Measurements from ENCODE around the gene ZNF792. TPM values are rescaled to one million over a fixed set of nuclear protein-coding genes. Genes with fewer than 3 reads are reported as not detected.
"Not testable (repeated sequence)": the region's sequence is repeated elsewhere in the genome, so short reads cannot be mapped to it uniquely, and the experiment has no call there.

The ZNF792 gene
- total RNA-seq, 1 experiment from 2014 or later = 4.5 TPM

GRCh38 chr19:34995551-34995950 is 31.5 kb upstream of the ZNF792 start:
- intact Hi-C loops (cut with micrococcal nuclease; ENCODE audit: unreplicated experiment) = no loop called here
- no peaks in the 10 kb centered on the region for H3K27me3 Mint-ChIP-seq (ENCODE audit: insufficient read depth, unreplicated experiment)
- BruUV-seq (replicated peaks) = no TSS peak
- no peak overlapping the region for H3K4me3 ChIP-seq (ENCODE audit: low read depth, low read length)
- H3K4me1 Mint-ChIP-seq (ENCODE audit: low read depth, unreplicated experiment) = peaks cover 29% of the 10 kb centered on the region
- no peaks in the 10 kb centered on the region for H3K36me3 Mint-ChIP-seq (ENCODE audit: insufficient read depth, unreplicated experiment)
- no peaks in the 10 kb centered on the region for H3K27me3 ChIP-seq (replicated peaks; ENCODE audit: control insufficient read depth, insufficient read depth, low read length)
- no peak for TF ChIP-seq CTCF (IDR thresholded peaks at IDR 0.05; ENCODE audit: insufficient read depth in 1 of 2, low read depth in 1 of 2, low read length in 1 of 2, severe bottlenecking in 1 of 2, unreplicated experiment in 1 of 2)
- peak in 1 of 2 experiments; percentile 40 for DNase-seq
- no peaks in the 10 kb centered on the region for H3K36me3 ChIP-seq (ENCODE audit: control insufficient read depth, insufficient read depth, low read length)
- peaks cover 30% of the 10 kb centered on the region for H3K4me1 ChIP-seq
- peak overlapping the region; percentile 2 for H3K27ac Mint-ChIP-seq (ENCODE audit: unreplicated experiment)
- ChIA-PET CTCF (interaction anchor here (1.7 kb wide), 1 partner anchor 11 kb away, joined by 6 read pairs; no protein-coding TSS in a partner anchor), POLR2A (interaction anchor here (1.9 kb wide), 1 partner anchor 11 kb away, joined by 14 read pairs; no protein-coding TSS in a partner anchor)
- peak overlapping the region; percentile 29 for H3K4me3 Mint-ChIP-seq (ENCODE audit: unreplicated experiment)
- no peaks in the 10 kb centered on the region for H3K9me3 Mint-ChIP-seq (ENCODE audit: unreplicated experiment)
- no peaks in the 10 kb centered on the region for H3K9me3 ChIP-seq

GRCh38 chr19:34994643-34995541 is 30.9 kb upstream of the ZNF792 start:
- peak; percentile 76 to 80 for DNase-seq
- no peak for TF ChIP-seq CTCF (IDR thresholded peaks at IDR 0.05; ENCODE audit: insufficient read depth in 1 of 2, low read depth in 1 of 2, low read length in 1 of 2, severe bottlenecking in 1 of 2, unreplicated experiment in 1 of 2)
- no peaks in the 10 kb centered on the region for H3K36me3 ChIP-seq (ENCODE audit: control insufficient read depth, insufficient read depth, low read length)
- no TSS peak for BruUV-seq (replicated peaks)
- Mint-ChIP-seq H3K4me1 (ENCODE audit: low read depth, unreplicated experiment) (peaks cover 29% of the 10 kb centered on the region), H3K9me3 (ENCODE audit: unreplicated experiment) (no peaks in the 10 kb centered on the region), H3K4me3 (ENCODE audit: unreplicated experiment) (peak overlapping the region; percentile 29), H3K36me3 (ENCODE audit: insufficient read depth, unreplicated experiment) (no peaks in the 10 kb centered on the region), H3K27me3 (ENCODE audit: insufficient read depth, unreplicated experiment) (no peaks in the 10 kb centered on the region), H3K27ac (ENCODE audit: unreplicated experiment) (peak overlapping the region; percentile 2)
- H3K4me1 ChIP-seq = peaks cover 30% of the 10 kb centered on the region
- H3K27me3 ChIP-seq (replicated peaks; ENCODE audit: control insufficient read depth, insufficient read depth, low read length) = no peaks in the 10 kb centered on the region
- ChIA-PET CTCF (interaction anchor here (1.7 kb wide), 1 partner anchor 12 kb away, joined by 6 read pairs; no protein-coding TSS in a partner anchor), POLR2A (interaction anchor here (0.6 to 1.9 kb wide), 2 partner anchors 12 to 962 kb away, joined by 3 to 14 read pairs; no protein-coding TSS in a partner anchor)
- intact Hi-C loops (cut with micrococcal nuclease; ENCODE audit: unreplicated experiment) = no loop called here
- H3K4me3 ChIP-seq (ENCODE audit: low read depth, low read length) = no peak overlapping the region
- no peaks in the 10 kb centered on the region for H3K9me3 ChIP-seq

- H3K27me3 ChIP-seq (replicated peaks; ENCODE audit: control insufficient read depth, insufficient read depth, low read length) = no peaks in the 10 kb centered on the region
- no TSS peak for BruUV-seq (replicated peaks)
- ChIA-PET CTCF (interaction anchor here (1.7 kb wide), 1 partner anchor 12 kb away, joined by 6 read pairs; no protein-coding TSS in a partner anchor), POLR2A (interaction anchor here (0.6 to 1.9 kb wide), 2 partner anchors 12 to 963 kb away, joined by 3 to 14 read pairs; no protein-coding TSS in a partner anchor)
- H3K4me1 Mint-ChIP-seq (ENCODE audit: low read depth, unreplicated experiment) = peaks cover 28% of the 10 kb centered on the region
- H3K4me1 ChIP-seq = peaks cover 30% of the 10 kb centered on the region
- no peak overlapping the region for H3K4me3 Mint-ChIP-seq (ENCODE audit: unreplicated experiment)
- no peak for TF ChIP-seq CTCF (IDR thresholded peaks at IDR 0.05; ENCODE audit: insufficient read depth in 1 of 2, low read depth in 1 of 2, low read length in 1 of 2, severe bottlenecking in 1 of 2, unreplicated experiment in 1 of 2)
- H3K9me3 ChIP-seq = no peaks in the 10 kb centered on the region
- H3K36me3 ChIP-seq (ENCODE audit: control insufficient read depth, insufficient read depth, low read length) = no peaks in the 10 kb centered on the region
- no peak for DNase-seq
- no peaks in the 10 kb centered on the region for H3K36me3 Mint-ChIP-seq (ENCODE audit: insufficient read depth, unreplicated experiment)
- no peaks in the 10 kb centered on the region for H3K27me3 Mint-ChIP-seq (ENCODE audit: insufficient read depth, unreplicated experiment)
- intact Hi-C loops (cut with micrococcal nuclease; ENCODE audit: unreplicated experiment) = no loop called here
- H3K9me3 Mint-ChIP-seq (ENCODE audit: unreplicated experiment) = no peaks in the 10 kb centered on the region
- peak overlapping the region; percentile 2 for H3K27ac Mint-ChIP-seq (ENCODE audit: unreplicated experiment)
- H3K4me3 ChIP-seq (ENCODE audit: low read depth, low read length) = no peak overlapping the region
Measured at GRCh38 chr19:34994286-34994642, 30.2 kb upstream of the ZNF792 start.

- H3K27me3 Mint-ChIP-seq (ENCODE audit: insufficient read depth, unreplicated experiment); H3K36me3 Mint-ChIP-seq (ENCODE audit: insufficient read depth, unreplicated experiment); H3K27ac Mint-ChIP-seq (ENCODE audit: unreplicated experiment); H3K9me3 ChIP-seq; intact Hi-C loops (cut with micrococcal nuclease; ENCODE audit: unreplicated experiment); CTCF ChIA-PET; H3K36me3 ChIP-seq (ENCODE audit: control insufficient read depth, insufficient read depth, low read length); BruUV-seq (replicated peaks); DNase-seq; H3K4me3 Mint-ChIP-seq (ENCODE audit: unreplicated experiment); H3K4me3 ChIP-seq (ENCODE audit: low read depth, low read length); H3K9me3 Mint-ChIP-seq (ENCODE audit: unreplicated experiment); H3K27me3 ChIP-seq (replicated peaks; ENCODE audit: control insufficient read depth, insufficient read depth, low read length); POLR2A ChIA-PET: not testable (repeated sequence)
- H3K4me1 Mint-ChIP-seq (ENCODE audit: low read depth, unreplicated experiment) = peaks cover 18% of the 10 kb centered on the region
- H3K4me1 ChIP-seq = peaks cover 25% of the 10 kb centered on the region
Measured at GRCh38 chr19:34992582-34992981, 28.6 kb upstream of the ZNF792 start.

Measured in Caco-2 (cell line).